Ishikawa (cell line): Measurements from ENCODE around the gene FLYWCH1.

Experiments used
- CEBPB ChIP-seq: IDR thresholded peaks from 2 replicates; pipeline ENCODE4 v1.6.1; 2012
- EGR1 ChIP-seq: IDR thresholded peaks from 2 replicates; pipeline ENCODE4 v1.6.1; 2012
- EP300 ChIP-seq: IDR thresholded peaks from 2 replicates; pipeline ENCODE4 v1.6.1; 2012; ENCODE audit warnings: borderline replicate concordance
- MAX ChIP-seq: IDR thresholded peaks from 2 replicates; pipeline ENCODE4 v1.6.1; 2012
- NFIC ChIP-seq: IDR thresholded peaks from 2 replicates; pipeline ENCODE4 v1.6.1; 2012
- YY1 ChIP-seq: IDR thresholded peaks from 2 replicates; pipeline ENCODE4 v1.6.1; 2012; ENCODE audit warnings: low read depth
- ZBTB7A ChIP-seq: IDR thresholded peaks from 2 replicates; pipeline ENCODE4 v1.6.1; 2012; ENCODE audit warnings: low read depth
- TF ChIP-seq, protein P1 (sequence below): IDR thresholded peaks from 2 replicates; pipeline ENCODE4 v1.6.1; 2012

GRCh38 chr16:2910441-2910969 lies 1.2 kb upstream of the FLYWCH1 start:
- TF ChIP-seq MAX (no peak), ZBTB7A (no peak), EP300 (no peak), YY1 (no peak), EGR1 (no peak), NFIC (no peak), CEBPB (no peak)
- TF ChIP-seq, protein P1, sequence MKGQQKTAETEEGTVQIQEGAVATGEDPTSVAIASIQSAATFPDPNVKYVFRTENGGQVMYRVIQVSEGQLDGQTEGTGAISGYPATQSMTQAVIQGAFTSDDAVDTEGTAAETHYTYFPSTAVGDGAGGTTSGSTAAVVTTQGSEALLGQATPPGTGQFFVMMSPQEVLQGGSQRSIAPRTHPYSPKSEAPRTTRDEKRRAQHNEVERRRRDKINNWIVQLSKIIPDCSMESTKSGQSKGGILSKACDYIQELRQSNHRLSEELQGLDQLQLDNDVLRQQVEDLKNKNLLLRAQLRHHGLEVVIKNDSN, result no peak
